ENCODE measurements around the gene USP44.
"Not testable (repeated sequence)": the region's sequence is repeated elsewhere in the genome, so short reads cannot be mapped to it uniquely, and the experiment has no call there.

Gene USP44

GRCh38 chr12:95551305-95551704 is at the start of gene USP44:
TSS of gene USP44 (minus strand) at chr12:95551476. CDS start at chr12:95534256, 17,220 bp downstream.
- FAIRE-seq (no peak), DNase-seq (ENCODE audit: extremely low spot score, insufficient read length, low read depth) (no peak)

- FAIRE-seq: no peak
Measured at GRCh38 chr12:95600567-95600966, 49.3 kb upstream of the USP44 start.

GRCh38 chr12:95599880-95600279 is 48.6 kb upstream of the USP44 start:
- FAIRE-seq (no peak), DNase-seq (ENCODE audit: extremely low spot score, insufficient read length, low read depth) (no peak)

More at GRCh38 chr12:95600567-95600966, 49.3 kb upstream of the USP44 start:
- no peak for DNase-seq (ENCODE audit: extremely low spot score, insufficient read length, low read depth)

- FAIRE-seq (no peak), DNase-seq (ENCODE audit: extremely low spot score, insufficient read length, low read depth) (no peak)
Measured at GRCh38 chr12:95594136-95594535, 42.9 kb upstream of the USP44 start.

- FAIRE-seq (no peak), DNase-seq (ENCODE audit: extremely low spot score, insufficient read length, low read depth) (no peak)
Measured at GRCh38 chr12:95593266-95593871, 42.1 kb upstream of the USP44 start.

GRCh38 chr12:95591731-95592130 is 40.5 kb upstream of the USP44 start:
- FAIRE-seq (no peak), DNase-seq (ENCODE audit: extremely low spot score, insufficient read length, low read depth) (no peak)

GRCh38 chr12:95590775-95591174 is 39.5 kb upstream of the USP44 start:
- no peak for FAIRE-seq
- no peak for DNase-seq (ENCODE audit: extremely low spot score, insufficient read length, low read depth)

GRCh38 chr12:95583933-95584332 is 32.7 kb upstream of the USP44 start:
- no peak for FAIRE-seq
- no peak for DNase-seq (ENCODE audit: extremely low spot score, insufficient read length, low read depth)

GRCh38 chr12:95582230-95583058 is 31.2 kb upstream of the USP44 start:
- no peak for FAIRE-seq
- DNase-seq (ENCODE audit: extremely low spot score, insufficient read length, low read depth): no peak

- DNase-seq (ENCODE audit: extremely low spot score, insufficient read length, low read depth): no peak
- FAIRE-seq: no peak
Measured at GRCh38 chr12:95577820-95578219, 26.5 kb upstream of the USP44 start.

- FAIRE-seq: no peak
- DNase-seq (ENCODE audit: extremely low spot score, insufficient read length, low read depth): no peak
Measured at GRCh38 chr12:95574799-95575452, 23.6 kb upstream of the USP44 start.

GRCh38 chr12:95573951-95574576 is 22.8 kb upstream of the USP44 start:
- DNase-seq (ENCODE audit: extremely low spot score, insufficient read length, low read depth): no peak
- FAIRE-seq: no peak

GRCh38 chr12:95571369-95571768 is 20.1 kb upstream of the USP44 start:
- DNase-seq (ENCODE audit: extremely low spot score, insufficient read length, low read depth) (no peak), FAIRE-seq (no peak)

GRCh38 chr12:95568045-95568444 is 16.8 kb upstream of the USP44 start:
- FAIRE-seq; DNase-seq (ENCODE audit: extremely low spot score, insufficient read length, low read depth): not testable (repeated sequence)

GRCh38 chr12:95557625-95558024 is 6.3 kb upstream of the USP44 start:
- FAIRE-seq: no peak
- DNase-seq (ENCODE audit: extremely low spot score, insufficient read length, low read depth): no peak

- no peak for DNase-seq (ENCODE audit: extremely low spot score, insufficient read length, low read depth)
- FAIRE-seq: no peak
Measured at GRCh38 chr12:95554532-95555071, 3.3 kb upstream of the USP44 start.

GRCh38 chr12:95553197-95553943 is 2.1 kb upstream of the USP44 start:
- DNase-seq (ENCODE audit: extremely low spot score, insufficient read length, low read depth): no peak

GRCh38 chr12:95551913-95552516 is 739 bp upstream of the USP44 start:
- no peak for FAIRE-seq

More at GRCh38 chr12:95553197-95553943, 2.1 kb upstream of the USP44 start:
- no peak for FAIRE-seq

GRCh38 chr12:95549392-95550084 is 1.7 kb downstream of the USP44 start:
- DNase-seq (ENCODE audit: extremely low spot score, insufficient read length, low read depth) (no peak), FAIRE-seq (peak; percentile 5)

More at GRCh38 chr12:95551913-95552516, 739 bp upstream of the USP44 start:
- DNase-seq (ENCODE audit: extremely low spot score, insufficient read length, low read depth): no peak
